ENCODE data around the gene DCAF12L2. TPM values are rescaled to one million over a fixed set of nuclear protein-coding genes. Genes with fewer than 3 reads are reported as not detected.

Gene DCAF12L2
- total and polyA plus RNA-seq, 2 of the 4 experiments (the other 2 are of a cell fraction) = not detected

GRCh38 chrX:126167560-126167959 is 1.5 kb upstream of the DCAF12L2 start:
- Histone ChIP-seq H3K56ac (ENCODE audit: extremely low read depth, insufficient read depth, low read length) (no peak overlapping the region), H3K27me3 (ENCODE audit: control insufficient read depth, insufficient read depth, low read length) (no peaks in the 10 kb centered on the region), H2AK9ac (replicated peaks; ENCODE audit: low read depth, low read length, poor library complexity) (no peak overlapping the region), H3K9me3 (ENCODE audit: control insufficient read depth, insufficient read depth, low read length) (peaks cover 11% of the 10 kb centered on the region), H3K18ac (ENCODE audit: low read depth, low read length) (no peak overlapping the region), H3K36me3 (ENCODE audit: control insufficient read depth, insufficient read depth, low read length) (no peaks in the 10 kb centered on the region), H3K27ac (ENCODE audit: insufficient read depth, low read length) (no peak overlapping the region), H2BK20ac (ENCODE audit: low read depth, low read length) (no peak overlapping the region), H3K4me3 (ENCODE audit: insufficient read depth, low read depth, low read length) (no peak overlapping the region), H3K9me1 (ENCODE audit: insufficient read depth, low read length) (no peaks in the 10 kb centered on the region), H2BK15ac (ENCODE audit: low read depth, low read length) (no peak overlapping the region), H2AK5ac (ENCODE audit: low read depth, low read length) (no peak overlapping the region), H3K23ac (ENCODE audit: low read depth, low read length) (no peak overlapping the region), H3K4me1 (ENCODE audit: control insufficient read depth, insufficient read depth, low read length) (no peaks in the 10 kb centered on the region), H3K4ac (ENCODE audit: low read depth, low read length) (no peak overlapping the region), H4K20me1 (ENCODE audit: insufficient read depth, low read length) (no peaks in the 10 kb centered on the region), H4K91ac (ENCODE audit: insufficient read depth, low read depth, low read length) (no peak overlapping the region), H2BK120ac (ENCODE audit: low read depth, low read length) (no peak overlapping the region), H2AFZ (replicated peaks; ENCODE audit: low read length, poor library complexity) (no peak overlapping the region), H4K5ac (ENCODE audit: low read depth, low read length) (no peak overlapping the region), H3K9ac (ENCODE audit: low read depth, low read length) (no peak overlapping the region), H4K8ac (ENCODE audit: low read depth in 2 of 2, low read length in 2 of 2) (no peak overlapping the region), H3K79me1 (ENCODE audit: low read depth in 1 of 2, low read length in 2 of 2) (no peaks in the 10 kb centered on the region), H2BK5ac (ENCODE audit: low read depth, low read length, poor library complexity, severe bottlenecking) (no peak overlapping the region), H3K14ac (replicated peaks; ENCODE audit: low read depth, low read length) (no peak overlapping the region), H3K4me2 (ENCODE audit: low read depth, low read length) (no peak overlapping the region)
- ChIA-PET CTCF (no interaction called here), POLR2A (ENCODE audit: unreplicated experiment) (no interaction called here)
- TF ChIP-seq, protein P1, sequence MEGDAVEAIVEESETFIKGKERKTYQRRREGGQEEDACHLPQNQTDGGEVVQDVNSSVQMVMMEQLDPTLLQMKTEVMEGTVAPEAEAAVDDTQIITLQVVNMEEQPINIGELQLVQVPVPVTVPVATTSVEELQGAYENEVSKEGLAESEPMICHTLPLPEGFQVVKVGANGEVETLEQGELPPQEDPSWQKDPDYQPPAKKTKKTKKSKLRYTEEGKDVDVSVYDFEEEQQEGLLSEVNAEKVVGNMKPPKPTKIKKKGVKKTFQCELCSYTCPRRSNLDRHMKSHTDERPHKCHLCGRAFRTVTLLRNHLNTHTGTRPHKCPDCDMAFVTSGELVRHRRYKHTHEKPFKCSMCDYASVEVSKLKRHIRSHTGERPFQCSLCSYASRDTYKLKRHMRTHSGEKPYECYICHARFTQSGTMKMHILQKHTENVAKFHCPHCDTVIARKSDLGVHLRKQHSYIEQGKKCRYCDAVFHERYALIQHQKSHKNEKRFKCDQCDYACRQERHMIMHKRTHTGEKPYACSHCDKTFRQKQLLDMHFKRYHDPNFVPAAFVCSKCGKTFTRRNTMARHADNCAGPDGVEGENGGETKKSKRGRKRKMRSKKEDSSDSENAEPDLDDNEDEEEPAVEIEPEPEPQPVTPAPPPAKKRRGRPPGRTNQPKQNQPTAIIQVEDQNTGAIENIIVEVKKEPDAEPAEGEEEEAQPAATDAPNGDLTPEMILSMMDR (conservative IDR thresholded peaks at IDR 0.05; ENCODE audit: low read depth, low read length) = no peak
- no peak for TF ChIP-seq FOS (IDR thresholded peaks at IDR 0.05; ENCODE audit: low read depth, low read length)
- peak; percentile 75 for TF ChIP-seq MAFK (IDR thresholded peaks at IDR 0.05; ENCODE audit: low read depth, low read length)
- intact Hi-C loops (cut with micrococcal nuclease) = no loop called here
- no TSS peak for BruUV-seq (replicated peaks)
- in situ Hi-C loops (cut with MboI; ENCODE audit: low sequenced_read_pairs) = no loop called here
- dilution Hi-C loops (cut with HindIII; ENCODE audit: low sequenced_read_pairs, unreplicated experiment) = no loop called here
- no peak for ATAC-seq (ENCODE audit: low read depth)
- WGBS, 2 experiments (ENCODE audit: extremely low coverage in 2 of 2, insufficient read length in 1 of 2) = no CpG with 5 or more reads among the region's 3 CpGs
- no peak for DNase-seq
